ENCODE data around the gene MTHFD2.

GRCh38 chr2:74197049-74197448 is 1.4 kb upstream of the MTHFD2 start:
- TF ChIP-seq POLR2A (IDR thresholded peaks at IDR 0.05): no peak
- TF ChIP-seq CTCF (IDR thresholded peaks at IDR 0.05): no peak

Data from testis (tissue), 2 donors.